ENCODE data around the gene SLC13A3. TPM values are rescaled to one million over a fixed set of nuclear protein-coding genes. Genes with fewer than 3 reads are reported as not detected.
"Not testable (repeated sequence)": the region's sequence is repeated elsewhere in the genome, so short reads cannot be mapped to it uniquely, and the experiment has no call there.

Gene SLC13A3
- total RNA-seq, 1 donor from 2014 or later = 0.66 TPM

DNA sequence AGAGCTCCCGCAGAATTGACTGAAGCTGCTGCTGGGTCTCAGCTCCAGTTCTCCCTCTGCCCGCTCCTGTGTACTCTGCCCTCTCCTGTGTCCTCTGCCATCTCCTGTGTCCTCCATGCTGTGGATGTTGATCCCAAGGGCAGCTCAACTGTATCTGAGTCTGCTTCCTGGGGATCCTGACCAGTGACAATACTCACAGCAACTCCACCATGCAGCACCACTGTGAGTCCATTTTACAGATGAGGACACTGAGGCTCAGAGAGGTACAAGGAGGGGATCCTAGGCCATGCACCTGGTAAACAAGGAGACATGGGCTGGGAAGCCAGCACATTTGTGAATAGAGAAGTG lies 29.4 kb upstream of the SLC13A3 start:
- no peak for TF ChIP-seq EZH2 (IDR thresholded peaks at IDR 0.05; ENCODE audit: insufficient read depth, low read length)
- no peak for TF ChIP-seq CTCF (IDR thresholded peaks at IDR 0.05; ENCODE audit: insufficient read depth, low read depth, low read length)
- Mint-ChIP-seq H3K27me3 (ENCODE audit: low read depth, unreplicated experiment) (no peaks in the 10 kb centered on the region), H3K27ac (ENCODE audit: unreplicated experiment) (no peak overlapping the region), H3K4me1 (ENCODE audit: low read depth, unreplicated experiment) (peaks cover 10% of the 10 kb centered on the region), H3K9me3 (ENCODE audit: unreplicated experiment) (no peaks in the 10 kb centered on the region), H3K36me3 (ENCODE audit: low read depth, unreplicated experiment) (peaks cover 6% of the 10 kb centered on the region), H3K4me3 (ENCODE audit: unreplicated experiment) (no peak overlapping the region)
- DNase-seq (ENCODE audit: low read depth) (no peak), FAIRE-seq (no peak)
- peaks cover 4% of the 10 kb centered on the region for H3K4me1 ChIP-seq (ENCODE audit: insufficient read depth, low read length)
- H3K9ac ChIP-seq (ENCODE audit: low read length) = no peak overlapping the region
- H3K4me3 ChIP-seq (ENCODE audit: insufficient read depth, low read depth, low read length) = no peak overlapping the region
- H3K79me2 ChIP-seq (ENCODE audit: insufficient read depth, low read length) = peaks cover 37% of the 10 kb centered on the region
- H2AFZ ChIP-seq (ENCODE audit: low read depth, low read length) = no peak overlapping the region
- peaks cover 40% of the 10 kb centered on the region for H4K20me1 ChIP-seq (ENCODE audit: insufficient read depth, low read length)
- no peaks in the 10 kb centered on the region for H3K27me3 ChIP-seq (ENCODE audit: insufficient read depth, low read length)
- no peak overlapping the region for H3K27ac ChIP-seq (ENCODE audit: low read depth, low read length)
- no peak overlapping the region for H3K4me2 ChIP-seq (ENCODE audit: low read length)
- peaks cover 11% of the 10 kb centered on the region for H3K36me3 ChIP-seq (ENCODE audit: insufficient read depth, low read length)
- H3K9me3 ChIP-seq (ENCODE audit: insufficient read depth, low read depth, low read length) = no peaks in the 10 kb centered on the region

GRCh38 chr20:46678516-46678915 lies 27.3 kb upstream of the SLC13A3 start:
- FAIRE-seq (no peak), DNase-seq (ENCODE audit: low read depth) (no peak)
- H3K4me1 Mint-ChIP-seq (ENCODE audit: low read depth, unreplicated experiment) = peaks cover 14% of the 10 kb centered on the region
- peaks cover 17% of the 10 kb centered on the region for H3K79me2 ChIP-seq (ENCODE audit: insufficient read depth, low read length)
- H3K27ac Mint-ChIP-seq (ENCODE audit: unreplicated experiment) = no peak overlapping the region
- H3K4me3 Mint-ChIP-seq (ENCODE audit: unreplicated experiment) = no peak overlapping the region
- no peak overlapping the region for H3K27ac ChIP-seq (ENCODE audit: low read depth, low read length)
- H3K9me3 Mint-ChIP-seq (ENCODE audit: unreplicated experiment) = peaks cover 1% of the 10 kb centered on the region
- H3K36me3 ChIP-seq (ENCODE audit: insufficient read depth, low read length) = no peaks in the 10 kb centered on the region
- H3K9ac ChIP-seq (ENCODE audit: low read length) = no peak overlapping the region
- no peak overlapping the region for H2AFZ ChIP-seq (ENCODE audit: low read depth, low read length)
- no peaks in the 10 kb centered on the region for H3K27me3 Mint-ChIP-seq (ENCODE audit: low read depth, unreplicated experiment)
- TF ChIP-seq CTCF (IDR thresholded peaks at IDR 0.05; ENCODE audit: insufficient read depth, low read depth, low read length) = no peak
- no peak for TF ChIP-seq EZH2 (IDR thresholded peaks at IDR 0.05; ENCODE audit: insufficient read depth, low read length)
- no peak overlapping the region for H3K4me2 ChIP-seq (ENCODE audit: low read length)
- H3K4me1 ChIP-seq (ENCODE audit: insufficient read depth, low read length) = no peaks in the 10 kb centered on the region
- H3K4me3 ChIP-seq (ENCODE audit: insufficient read depth, low read depth, low read length) = no peak overlapping the region
- no peaks in the 10 kb centered on the region for H3K9me3 ChIP-seq (ENCODE audit: insufficient read depth, low read depth, low read length)
- peaks cover 30% of the 10 kb centered on the region for H4K20me1 ChIP-seq (ENCODE audit: insufficient read depth, low read length)
- no peaks in the 10 kb centered on the region for H3K27me3 ChIP-seq (ENCODE audit: insufficient read depth, low read length)
- H3K36me3 Mint-ChIP-seq (ENCODE audit: low read depth, unreplicated experiment) = peaks cover 2% of the 10 kb centered on the region

- Mint-ChIP-seq H3K27ac (ENCODE audit: unreplicated experiment) (peak overlapping the region; percentile 28), H3K27me3 (ENCODE audit: low read depth, unreplicated experiment) (no peaks in the 10 kb centered on the region), H3K9me3 (ENCODE audit: unreplicated experiment) (peaks cover 6% of the 10 kb centered on the region), H3K4me3 (ENCODE audit: unreplicated experiment) (no peak overlapping the region), H3K4me1 (ENCODE audit: low read depth, unreplicated experiment) (peaks cover 14% of the 10 kb centered on the region), H3K36me3 (ENCODE audit: low read depth, unreplicated experiment) (peaks cover 4% of the 10 kb centered on the region)
- Histone ChIP-seq H3K79me2 (ENCODE audit: insufficient read depth, low read length) (peaks cover 8% of the 10 kb centered on the region), H3K27ac (ENCODE audit: low read depth, low read length) (no peak overlapping the region), H3K36me3 (ENCODE audit: insufficient read depth, low read length) (no peaks in the 10 kb centered on the region), H3K9me3 (ENCODE audit: insufficient read depth, low read depth, low read length) (peaks cover 2% of the 10 kb centered on the region), H4K20me1 (ENCODE audit: insufficient read depth, low read length) (peaks cover 23% of the 10 kb centered on the region), H2AFZ (ENCODE audit: low read depth, low read length) (no peak overlapping the region), H3K9ac (ENCODE audit: low read length) (no peak overlapping the region), H3K27me3 (ENCODE audit: insufficient read depth, low read length) (no peaks in the 10 kb centered on the region), H3K4me2 (ENCODE audit: low read length) (no peak overlapping the region), H3K4me1 (ENCODE audit: insufficient read depth, low read length) (no peaks in the 10 kb centered on the region), H3K4me3 (ENCODE audit: insufficient read depth, low read depth, low read length) (no peak overlapping the region)
- DNase-seq (ENCODE audit: low read depth) (no peak), FAIRE-seq (no peak)
- no peak for TF ChIP-seq EZH2 (IDR thresholded peaks at IDR 0.05; ENCODE audit: insufficient read depth, low read length)
- TF ChIP-seq CTCF (IDR thresholded peaks at IDR 0.05; ENCODE audit: insufficient read depth, low read depth, low read length) = no peak
These were observed 26.3 kb upstream of the SLC13A3 start for GRCh38 chr20:46677608-46678007.

DNA sequence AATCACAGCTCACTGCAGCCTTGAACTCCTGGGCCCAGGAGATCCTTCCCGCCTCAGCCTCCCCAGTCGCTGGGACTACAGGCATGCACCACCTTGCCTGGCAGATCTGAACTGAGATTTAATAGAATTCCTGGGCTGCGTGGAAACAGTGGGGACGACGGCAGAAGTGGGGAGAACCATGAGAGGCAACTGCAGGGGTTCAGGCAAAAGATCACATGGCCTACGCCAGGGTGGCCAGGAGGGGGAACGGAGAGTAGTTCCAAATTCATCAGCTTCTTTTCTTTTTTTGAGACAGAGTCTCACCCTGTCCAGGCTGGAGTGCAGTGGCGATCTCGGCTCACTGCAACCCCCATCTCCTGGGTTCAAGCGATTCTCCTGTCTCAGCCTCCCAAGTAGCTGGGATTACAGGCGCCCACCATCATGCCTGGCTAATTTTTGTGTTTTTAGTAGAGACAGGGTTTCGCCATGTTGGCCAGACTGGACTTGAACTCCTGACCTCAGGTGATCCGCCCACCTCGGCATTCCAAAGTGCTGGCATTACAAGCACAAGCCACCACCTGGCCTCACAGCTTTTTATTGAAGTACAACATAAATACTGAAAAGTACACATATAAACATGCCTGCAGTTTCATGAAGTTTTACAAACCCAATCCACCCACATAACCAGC lies 25.5 kb upstream of the SLC13A3 start:
- peaks cover 12% of the 10 kb centered on the region for H3K4me1 Mint-ChIP-seq (ENCODE audit: low read depth, unreplicated experiment)
- not testable (repeated sequence) for FAIRE-seq; DNase-seq (ENCODE audit: low read depth)

More for the DNA sequence above, 25.5 kb upstream of the SLC13A3 start:
- H3K4me3 ChIP-seq (ENCODE audit: insufficient read depth, low read depth, low read length); H3K9ac ChIP-seq (ENCODE audit: low read length); H3K27ac ChIP-seq (ENCODE audit: low read depth, low read length); H3K27ac Mint-ChIP-seq (ENCODE audit: unreplicated experiment); H3K4me1 ChIP-seq (ENCODE audit: insufficient read depth, low read length); H3K27me3 ChIP-seq (ENCODE audit: insufficient read depth, low read length); H3K9me3 Mint-ChIP-seq (ENCODE audit: unreplicated experiment); H3K4me2 ChIP-seq (ENCODE audit: low read length); H3K79me2 ChIP-seq (ENCODE audit: insufficient read depth, low read length); H3K36me3 ChIP-seq (ENCODE audit: insufficient read depth, low read length); H3K36me3 Mint-ChIP-seq (ENCODE audit: low read depth, unreplicated experiment); H3K4me3 Mint-ChIP-seq (ENCODE audit: unreplicated experiment); H3K27me3 Mint-ChIP-seq (ENCODE audit: low read depth, unreplicated experiment); H3K9me3 ChIP-seq (ENCODE audit: insufficient read depth, low read depth, low read length); H2AFZ ChIP-seq (ENCODE audit: low read depth, low read length): not testable (repeated sequence)
- H4K20me1 ChIP-seq (ENCODE audit: insufficient read depth, low read length) = peaks cover 15% of the 10 kb centered on the region

All from astrocyte (in vitro differentiated cells and primary cell).